Measurements from ENCODE around the gene OGG1.

Gene OGG1

GRCh38 chr3:9727743-9728142, 22.0 kb upstream of the OGG1 start:
- DNase-seq (ENCODE audit: low read depth in 3 of 3), result no peak

GRCh38 chr3:9729419-9729818, 20.3 kb upstream of the OGG1 start:
- DNase-seq (ENCODE audit: low read depth in 3 of 3), result no peak

- no peak for DNase-seq (ENCODE audit: low read depth in 3 of 3)
Measured at GRCh38 chr3:9730657-9731205, 19.0 kb upstream of the OGG1 start.

DNA sequence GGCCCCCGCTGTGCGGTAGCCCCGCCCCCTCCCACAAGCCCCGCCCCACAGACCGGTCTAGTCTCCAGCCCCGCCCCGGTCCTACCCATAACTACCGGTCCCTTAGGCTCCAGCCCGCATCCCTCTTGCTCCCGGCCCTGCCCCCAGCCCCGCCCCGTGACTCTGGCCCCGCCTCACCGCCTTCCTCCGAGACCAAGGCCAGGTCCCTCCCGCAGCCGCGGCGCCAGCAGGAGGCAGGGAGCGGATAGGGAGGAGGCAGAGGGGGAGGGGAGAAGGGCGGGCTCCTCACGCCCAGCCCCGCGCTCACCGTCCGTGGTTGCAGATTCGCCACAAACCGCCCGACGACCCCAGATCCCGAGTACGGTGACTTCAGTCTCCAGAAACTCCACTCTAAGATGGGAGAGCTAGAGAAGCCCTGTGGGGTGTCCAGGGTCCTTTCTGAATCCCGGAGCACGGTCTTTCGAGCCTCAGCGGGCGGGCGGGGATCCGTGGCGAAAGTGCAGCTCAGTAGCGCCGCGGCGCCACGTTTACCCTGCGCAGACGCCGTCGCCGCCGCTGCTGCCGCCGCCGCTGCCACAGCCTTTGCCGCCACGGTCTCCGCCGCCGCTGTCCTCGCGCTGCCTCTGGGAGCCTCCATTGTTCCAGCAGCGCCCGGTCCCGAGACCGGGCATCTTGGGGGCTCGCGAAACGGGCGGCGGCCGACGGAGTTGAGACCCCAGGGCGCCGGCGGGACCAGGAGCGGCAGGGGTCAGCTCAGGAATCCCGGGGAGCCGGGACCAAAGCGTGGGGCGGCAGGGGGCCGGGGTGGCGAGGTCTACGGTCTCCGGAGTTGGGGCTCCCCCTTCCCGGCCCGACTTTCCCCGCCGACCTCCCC, 18.3 kb upstream of the OGG1 start, which contains the start of gene BRPF1:
BRPF1 (plus strand) TSS at position 530 of the 874 bp plus-strand sequence. CDS start 2,406 bp downstream, outside the sequence.
- DNase-seq (ENCODE audit: low read depth in 3 of 3), result peak; percentile 98 to 100 (median 99)

GRCh38 chr3:9732080-9732739, 17.5 kb upstream of the OGG1 start:
- peak in 1 of 3 experiments; percentile 26 for DNase-seq (ENCODE audit: low read depth in 3 of 3)

DNA sequence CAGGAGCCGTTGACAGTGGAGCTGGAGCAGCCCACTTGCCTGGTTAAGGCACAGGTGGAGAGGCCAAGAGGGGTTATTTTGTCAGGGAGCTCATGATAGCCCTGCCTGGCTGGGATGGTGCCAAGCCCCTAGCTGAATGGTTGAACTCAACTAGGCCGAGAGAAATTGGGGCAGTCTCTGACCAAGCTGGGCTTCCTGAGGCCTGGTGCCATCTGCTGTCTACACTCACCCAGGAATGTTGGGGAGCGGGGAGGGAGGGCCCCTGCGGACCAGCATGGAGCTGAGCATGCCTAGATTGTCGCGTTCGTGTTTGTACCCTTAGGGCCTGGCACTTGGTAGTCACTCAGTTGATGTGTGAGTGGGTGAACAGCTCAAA, 17.0 kb upstream of the OGG1 start:
- no peak for DNase-seq (ENCODE audit: low read depth in 3 of 3)

- DNase-seq (ENCODE audit: low read depth in 3 of 3), result no peak
Measured at GRCh38 chr3:9736831-9737230, 12.9 kb upstream of the OGG1 start.

- DNase-seq (ENCODE audit: low read depth in 3 of 3), result no peak
Measured at GRCh38 chr3:9739181-9739580, 10.6 kb upstream of the OGG1 start.

DNA sequence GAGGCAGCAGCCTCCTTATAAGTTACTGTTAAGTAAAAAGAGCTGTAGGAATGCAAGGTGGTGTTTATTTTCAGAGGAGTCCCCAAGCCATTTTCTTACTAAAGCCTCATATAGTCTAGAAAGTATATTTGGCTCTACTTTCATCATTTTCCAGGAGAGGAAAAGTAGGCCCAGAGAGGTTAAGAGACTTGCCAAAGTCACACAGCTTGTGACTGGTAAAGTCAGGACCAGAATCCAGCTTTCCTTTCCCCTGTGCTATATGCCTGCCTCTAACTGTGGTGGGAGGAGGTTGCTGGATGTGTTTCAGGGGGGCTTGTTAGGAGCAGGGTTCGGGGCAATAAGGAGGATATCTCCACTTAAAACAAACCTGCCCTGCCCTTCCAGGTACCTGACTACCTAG, 7.2 kb upstream of the OGG1 start:
- no peak for DNase-seq (ENCODE audit: low read depth in 3 of 3)

DNA sequence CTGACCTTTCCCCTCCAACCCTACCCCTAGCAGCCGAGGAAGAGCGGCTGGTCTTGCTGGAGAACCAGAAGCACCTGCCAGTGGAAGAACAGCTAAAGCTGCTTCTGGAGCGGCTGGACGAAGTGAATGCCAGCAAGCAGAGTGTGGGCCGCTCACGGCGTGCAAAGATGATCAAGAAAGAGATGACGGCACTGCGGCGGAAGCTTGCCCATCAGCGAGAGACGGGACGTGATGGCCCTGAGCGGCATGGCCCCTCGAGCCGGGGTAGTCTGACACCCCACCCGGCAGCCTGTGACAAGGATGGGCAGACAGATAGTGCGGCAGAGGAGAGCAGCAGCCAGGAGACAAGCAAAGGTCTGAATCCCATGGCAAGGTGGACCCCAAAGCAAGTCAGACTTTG, 6.2 kb upstream of the OGG1 start:
- DNase-seq (ENCODE audit: low read depth in 3 of 3), result no peak

DNA sequence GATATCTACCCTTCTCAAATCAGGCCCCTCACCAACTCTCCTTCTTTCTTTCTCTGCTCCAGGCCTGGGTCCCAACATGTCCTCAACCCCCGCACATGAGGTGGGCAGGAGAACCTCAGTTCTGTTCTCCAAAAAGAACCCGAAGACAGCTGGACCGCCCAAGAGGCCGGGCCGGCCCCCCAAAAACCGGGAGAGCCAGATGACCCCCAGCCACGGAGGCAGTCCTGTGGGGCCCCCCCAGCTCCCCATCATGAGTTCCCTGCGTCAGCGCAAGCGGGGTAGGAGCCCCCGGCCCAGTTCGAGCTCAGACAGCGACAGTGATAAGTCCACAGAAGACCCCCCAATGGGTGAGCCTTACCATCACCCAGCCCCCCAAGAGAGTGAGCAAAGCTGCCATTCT, 5.6 kb upstream of the OGG1 start:
- DNase-seq (ENCODE audit: low read depth in 3 of 3), result no peak

DNA sequence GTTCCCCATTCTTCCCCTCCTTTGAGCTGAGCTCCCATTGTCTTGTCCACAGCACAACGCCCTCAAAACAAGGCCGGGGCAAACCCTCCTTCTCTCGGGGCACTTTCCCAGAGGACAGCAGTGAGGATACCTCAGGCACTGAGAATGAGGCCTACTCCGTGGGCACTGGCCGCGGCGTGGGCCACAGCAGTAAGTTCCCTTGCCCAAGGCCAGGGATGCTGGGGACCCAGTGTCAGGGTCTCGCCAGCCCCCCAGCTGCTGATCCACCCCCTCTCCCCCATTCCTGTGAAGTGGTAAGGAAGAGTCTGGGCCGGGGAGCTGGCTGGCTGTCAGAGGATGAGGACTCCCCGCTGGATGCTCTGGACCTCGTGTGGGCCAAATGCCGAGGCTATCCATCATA, 4.2 kb upstream of the OGG1 start:
- DNase-seq (ENCODE audit: low read depth in 3 of 3), result no peak

DNA sequence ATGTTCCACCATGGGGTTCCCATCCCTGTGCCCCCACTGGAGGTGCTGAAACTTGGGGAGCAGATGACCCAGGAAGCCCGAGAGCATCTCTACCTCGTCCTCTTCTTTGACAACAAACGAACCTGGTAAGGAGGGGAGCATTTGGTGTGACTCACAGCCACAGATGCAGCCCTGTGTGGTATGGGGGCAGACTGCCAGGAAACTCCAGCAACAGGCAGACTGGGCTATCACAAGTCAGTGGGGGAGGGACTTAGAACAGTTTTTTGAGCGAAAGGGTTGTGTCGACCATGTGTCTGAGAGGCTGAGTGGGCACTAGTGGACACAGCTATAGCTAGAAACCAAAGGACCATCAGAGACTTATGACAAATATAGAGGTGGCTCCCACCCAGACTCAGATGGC, 3.4 kb upstream of the OGG1 start:
- DNase-seq (ENCODE audit: low read depth in 3 of 3), result no peak

GRCh38 chr3:9747267-9747666, 2.5 kb upstream of the OGG1 start:
- no peak for DNase-seq (ENCODE audit: low read depth in 3 of 3)

GRCh38 chr3:9748031-9748430, 1.7 kb upstream of the OGG1 start:
- no peak for DNase-seq (ENCODE audit: low read depth in 3 of 3)

- DNase-seq (ENCODE audit: low read depth in 3 of 3), result no peak
Measured at GRCh38 chr3:9749296-9749644, 482 bp upstream of the OGG1 start.

- DNase-seq (ENCODE audit: low read depth in 3 of 3), result no peak
Measured at GRCh38 chr3:9750556-9751411, 1.0 kb downstream of the OGG1 start.

- DNase-seq (ENCODE audit: low read depth in 3 of 3), result no peak
Measured at GRCh38 chr3:9754678-9755077, 4.9 kb downstream of the OGG1 start.

DNA sequence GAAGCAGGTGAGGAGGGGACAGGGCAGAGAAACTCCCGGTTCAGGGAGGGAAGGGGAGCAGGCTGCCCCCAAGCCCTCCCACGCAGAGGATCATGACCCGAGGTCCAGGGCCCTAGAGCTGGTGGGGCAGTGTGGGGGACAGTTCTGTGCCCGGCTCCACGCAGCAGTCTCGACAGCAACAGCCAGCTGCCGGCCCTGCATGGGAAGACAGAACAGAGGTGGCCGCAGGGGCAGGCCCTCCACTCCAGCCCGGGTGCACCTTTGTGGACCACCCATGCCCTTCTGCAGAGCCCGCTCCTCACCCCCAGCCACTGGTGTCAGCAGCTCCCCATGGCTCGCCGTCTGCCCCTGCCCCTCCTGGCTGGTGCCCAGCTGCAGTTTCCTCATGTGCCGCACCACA, 7.7 kb downstream of the OGG1 start:
- no peak for DNase-seq (ENCODE audit: low read depth in 3 of 3)

DNA sequence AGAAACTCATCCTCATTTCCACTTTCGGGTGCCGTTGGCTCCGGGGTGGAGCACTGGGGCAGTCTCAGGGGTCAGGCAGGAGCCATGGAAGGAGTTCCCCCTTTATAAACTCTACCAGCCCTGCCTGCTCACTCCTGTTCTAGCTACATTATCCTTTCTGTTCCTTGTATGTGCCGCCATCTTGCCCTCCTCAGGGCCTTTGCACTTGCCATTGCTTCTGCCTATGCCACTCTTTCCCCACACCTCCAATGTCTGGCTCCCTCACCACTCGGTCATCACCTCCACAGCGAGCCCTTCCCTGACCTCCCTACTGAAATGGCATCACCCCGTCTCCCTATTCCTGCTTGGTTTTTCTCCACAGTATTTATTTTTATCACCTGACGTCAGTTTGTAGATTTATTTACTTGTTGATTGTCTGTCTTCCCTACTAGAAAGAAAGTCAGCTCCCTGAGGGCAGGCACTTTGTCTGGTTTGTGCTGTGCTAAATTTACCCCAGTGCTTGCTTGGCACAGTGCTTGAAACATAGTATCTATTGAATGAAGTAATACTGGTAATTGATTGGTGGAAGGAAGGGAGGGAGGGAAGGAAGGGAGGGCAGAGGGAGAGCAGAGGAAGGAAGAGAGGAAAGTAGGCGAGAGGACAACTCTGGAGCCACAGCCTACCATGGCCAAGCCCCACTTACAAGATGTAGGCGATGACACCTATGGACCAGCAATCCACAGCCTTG, 11.2 kb downstream of the OGG1 start:
- no peak for DNase-seq (ENCODE audit: low read depth in 3 of 3)

GRCh38 chr3:9761919-9762318, 12.2 kb downstream of the OGG1 start:
- DNase-seq (ENCODE audit: low read depth in 3 of 3), result no peak
